Pons (tissue), 1 donor: ENCODE results near the gene METTL24.

Experiments
- DNase-seq: peaks from one replicate; pipeline ENCODE4 v3.0.0-alpha.2; 2016; ENCODE audit warnings: low spot score

METTL24 gene, protein sequence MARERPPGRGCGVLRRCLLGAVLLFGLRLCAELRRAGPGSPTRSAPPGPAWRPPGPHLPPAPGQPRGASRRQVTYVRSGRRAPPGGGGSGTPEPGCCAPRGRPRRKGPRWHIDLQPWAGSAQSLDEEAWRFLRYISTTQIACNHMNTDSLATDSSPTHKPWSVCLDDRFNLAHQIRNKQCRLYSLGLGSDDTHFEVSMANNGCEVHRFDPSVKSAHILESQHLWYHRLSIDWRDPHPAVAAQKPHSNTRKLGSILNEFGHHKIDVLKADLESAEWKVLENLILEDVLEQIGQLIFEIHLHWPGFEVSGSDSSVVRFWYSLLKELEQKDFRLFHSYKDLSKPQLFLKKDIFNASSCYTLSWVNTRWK

GRCh38 chr6:110357664-110358552, at the start of gene METTL24:
Gene METTL24 (minus strand): TSS chr6:110358349. CDS start chr6:110358272, 77 bp downstream.
- DNase-seq = no peak

DNA sequence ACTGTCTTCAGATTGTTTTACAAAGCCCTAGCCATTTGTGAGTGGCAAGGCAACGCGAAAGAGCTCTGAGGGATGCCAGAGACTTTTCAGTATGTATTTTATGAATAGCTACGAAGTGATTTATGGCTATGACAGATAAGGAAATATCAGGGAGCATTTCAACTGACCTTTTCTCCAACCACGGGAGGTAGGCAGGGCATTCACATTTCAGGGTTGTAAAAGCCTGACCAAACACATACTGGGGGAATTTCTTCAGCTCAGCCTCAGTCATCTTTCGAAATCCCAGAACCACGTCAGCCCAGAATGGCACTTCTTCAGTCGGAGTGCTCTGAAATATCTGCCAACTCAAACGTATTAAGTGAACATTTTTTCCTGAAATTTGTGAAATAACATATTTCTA, 46.5 kb upstream of the METTL24 start:
- no peak for DNase-seq

- no peak for DNase-seq
Measured at GRCh38 chr6:110401585-110402176, 43.5 kb upstream of the METTL24 start.

DNA sequence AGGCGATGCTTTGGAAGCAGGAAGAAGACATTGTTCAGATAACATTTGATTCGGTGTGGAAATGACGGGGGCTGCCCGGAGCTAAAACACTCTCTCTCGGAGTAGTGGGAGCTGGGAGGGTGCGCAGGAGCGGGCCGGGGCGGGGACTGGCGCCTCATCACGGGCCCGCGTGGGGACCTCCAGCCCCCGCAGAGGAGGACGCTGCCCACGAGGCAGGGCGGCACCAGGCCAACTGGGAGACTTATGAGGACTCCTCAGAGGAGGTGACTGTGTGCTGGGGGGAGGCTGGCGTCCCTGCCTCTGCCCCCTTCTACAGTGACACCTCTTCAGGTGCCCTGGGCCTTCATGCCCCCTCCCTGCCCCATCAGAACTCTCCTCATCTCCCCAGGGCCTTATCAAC, 42.1 kb upstream of the METTL24 start:
- no peak for DNase-seq

DNA sequence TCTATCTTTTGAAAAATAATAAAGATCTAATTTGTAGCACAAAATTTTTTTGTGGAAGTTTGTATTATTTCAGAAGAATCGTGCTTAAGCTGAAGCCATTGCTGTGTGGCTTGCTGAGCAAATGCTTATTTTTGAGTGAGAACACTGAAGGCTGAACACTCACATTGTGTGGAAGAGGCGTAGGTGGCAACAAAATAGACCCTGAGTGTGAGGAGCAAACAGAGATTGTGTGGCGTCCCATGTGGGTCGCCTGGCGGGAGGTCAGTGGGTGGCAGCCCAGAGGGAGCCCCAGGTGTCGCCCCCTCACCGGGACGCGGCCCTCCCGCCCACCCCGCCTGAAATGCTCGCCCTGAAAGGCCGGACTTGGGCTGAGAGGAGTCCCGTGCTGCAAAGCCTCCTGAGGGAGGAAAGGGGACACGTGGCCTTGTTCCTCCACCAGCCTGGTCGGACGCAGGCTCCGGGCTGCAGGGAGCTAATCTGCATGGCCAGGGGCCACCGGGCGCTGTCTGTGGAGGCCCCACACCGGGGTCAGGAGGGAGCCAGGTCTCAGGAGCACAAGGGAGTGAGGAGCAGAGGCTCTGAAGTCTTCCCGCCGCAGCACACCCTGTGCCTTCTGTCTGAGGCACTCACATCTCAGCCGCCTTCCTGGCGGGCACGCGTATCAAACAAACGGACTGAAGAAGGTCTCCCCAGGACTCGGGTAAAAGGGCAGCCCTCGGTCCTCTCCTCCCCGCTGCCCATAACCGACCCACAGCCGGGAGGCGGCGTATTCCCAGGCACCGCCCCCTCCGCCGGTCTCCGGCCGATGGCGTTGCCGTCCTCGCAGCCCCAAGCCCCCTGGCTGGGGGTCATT, 41.3 kb upstream of the METTL24 start:
- no peak for DNase-seq

DNA sequence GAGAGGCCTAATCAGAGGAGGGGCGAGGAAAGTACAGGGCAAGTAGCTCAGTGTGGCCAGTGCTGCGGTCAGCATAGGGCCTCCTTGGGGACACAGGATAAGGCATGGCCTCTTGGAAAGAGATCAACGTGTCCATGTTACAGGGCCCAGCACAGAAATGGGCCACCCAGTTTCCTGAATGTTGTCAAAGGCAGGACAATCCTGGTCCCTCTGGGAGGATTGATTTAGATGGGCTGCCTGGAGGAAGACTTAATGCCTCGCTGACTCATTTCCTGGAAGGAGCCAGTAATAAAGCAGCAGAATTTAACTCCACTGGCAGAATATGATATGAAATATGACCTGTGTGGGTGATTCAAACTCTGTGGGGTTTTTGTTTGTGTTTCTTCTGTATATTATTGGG, 40.6 kb upstream of the METTL24 start:
- DNase-seq = no peak

DNA sequence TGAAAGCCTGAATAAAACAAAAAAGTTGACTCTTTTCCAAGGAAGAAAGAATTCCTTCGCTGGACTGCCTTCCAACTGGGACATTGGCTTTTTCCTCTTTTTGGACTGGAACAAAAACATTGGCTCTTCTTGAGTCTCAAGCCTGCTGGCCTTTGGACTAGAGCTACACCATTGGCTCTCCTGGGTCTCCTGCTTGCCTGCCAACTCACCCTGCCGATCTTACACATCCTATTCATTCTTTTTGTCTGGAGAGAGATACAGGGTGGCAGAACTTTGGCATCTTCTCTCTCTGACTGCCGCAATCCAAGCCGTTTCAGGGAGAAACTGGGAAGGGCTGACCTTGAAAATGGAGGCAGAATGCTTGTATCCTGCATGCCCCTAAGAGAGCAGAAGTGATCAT, 37.1 kb upstream of the METTL24 start:
- peak; percentile 42 for DNase-seq

DNA sequence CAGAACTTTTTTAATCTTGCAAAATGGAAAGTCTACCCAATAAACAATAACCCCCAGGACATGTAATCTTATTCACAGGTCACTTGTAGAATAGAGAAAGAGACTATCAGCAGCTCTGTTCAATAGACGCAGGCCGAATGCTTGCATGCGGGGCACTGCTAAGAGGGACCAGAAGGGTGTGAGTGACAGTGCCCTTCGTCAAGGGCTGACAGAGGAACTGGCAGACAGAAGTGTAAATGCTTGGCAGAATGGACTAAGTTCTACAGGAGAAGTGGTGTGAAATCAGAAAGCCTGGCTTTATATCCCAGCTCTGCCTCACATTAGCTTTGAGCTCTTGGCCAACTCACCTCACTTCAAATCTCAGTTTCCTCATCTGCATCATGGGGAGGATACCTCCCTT, 36.3 kb upstream of the METTL24 start:
- no peak for DNase-seq

GRCh38 chr6:110392727-110393126, 34.6 kb upstream of the METTL24 start:
- no peak for DNase-seq

GRCh38 chr6:110390404-110390803, 32.3 kb upstream of the METTL24 start:
- no peak for DNase-seq

DNA sequence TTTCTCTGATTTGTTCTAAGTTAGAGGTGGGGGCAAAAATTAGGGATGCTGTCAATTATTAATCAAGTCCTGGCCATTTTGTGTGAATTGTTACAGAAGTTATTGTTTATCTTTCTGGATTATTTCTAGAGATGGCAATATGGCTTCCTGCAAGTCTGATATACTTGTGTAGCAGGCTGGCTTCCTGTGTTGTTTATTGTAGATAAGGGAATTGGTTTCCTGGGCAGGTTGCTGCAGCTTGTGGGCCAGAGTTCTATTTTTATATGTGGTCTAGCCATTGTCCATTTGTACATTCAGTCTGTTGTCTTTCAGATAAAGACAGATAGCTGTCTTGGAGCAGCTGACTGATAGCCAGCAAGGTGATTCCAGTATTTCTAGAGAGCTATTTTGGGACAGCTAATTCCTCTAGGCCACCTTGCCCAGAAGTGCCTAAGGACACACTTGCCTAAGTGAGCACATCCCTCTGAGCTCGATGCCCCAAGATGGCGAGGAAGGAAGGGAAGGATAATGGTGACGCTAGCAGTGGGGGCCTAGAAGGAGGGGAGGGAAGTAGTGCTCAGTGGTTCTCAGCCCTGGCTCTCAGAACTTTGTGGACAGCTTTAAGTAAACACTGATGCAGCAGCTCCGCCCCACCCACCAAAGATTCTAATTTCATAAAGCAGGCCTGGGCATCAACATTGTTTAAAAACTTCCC, 31.7 kb upstream of the METTL24 start:
- no peak for DNase-seq

DNA sequence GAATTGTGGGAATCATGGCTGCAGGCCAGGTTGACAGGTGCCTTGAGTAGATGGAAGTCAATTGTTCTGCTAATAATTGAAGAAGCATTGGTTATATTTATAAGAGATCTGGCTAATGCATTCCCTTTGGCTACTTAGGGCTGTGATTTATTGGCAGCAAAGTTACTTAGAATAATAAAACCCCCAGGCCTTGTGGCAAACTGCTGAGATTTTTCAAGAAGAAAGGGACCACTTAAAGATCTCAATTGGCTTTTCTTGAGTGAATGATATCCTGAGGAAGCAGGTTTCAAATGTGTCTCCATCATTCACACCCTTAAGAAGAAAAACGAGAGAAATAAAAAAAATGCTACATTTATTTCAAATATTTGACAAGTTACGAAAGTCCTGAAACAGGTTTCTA, 29.8 kb upstream of the METTL24 start:
- DNase-seq = no peak

- DNase-seq = no peak
Measured at GRCh38 chr6:110385458-110385863, 27.3 kb upstream of the METTL24 start.

- DNase-seq = no peak
Measured at GRCh38 chr6:110378552-110378951, 20.4 kb upstream of the METTL24 start.

DNA sequence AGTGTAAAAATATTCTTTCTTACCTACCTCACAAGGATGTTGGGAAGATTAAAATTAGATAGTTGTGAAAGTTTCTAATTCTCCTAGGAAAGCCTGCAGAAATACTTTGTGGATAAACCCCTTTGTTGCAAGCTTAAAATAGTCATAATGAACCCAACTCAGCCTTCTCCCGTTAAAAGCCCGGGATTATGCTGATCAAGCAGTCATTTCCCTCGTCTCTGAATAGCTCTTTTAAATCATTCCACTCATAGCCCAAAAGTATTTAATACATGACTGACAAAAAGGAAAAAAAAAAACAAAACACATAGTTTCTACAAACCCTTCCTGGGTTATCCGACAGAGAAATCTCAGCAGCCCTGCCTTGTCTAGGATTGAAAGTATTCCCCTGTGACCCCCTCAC, 10.9 kb upstream of the METTL24 start:
- DNase-seq = no peak

DNA sequence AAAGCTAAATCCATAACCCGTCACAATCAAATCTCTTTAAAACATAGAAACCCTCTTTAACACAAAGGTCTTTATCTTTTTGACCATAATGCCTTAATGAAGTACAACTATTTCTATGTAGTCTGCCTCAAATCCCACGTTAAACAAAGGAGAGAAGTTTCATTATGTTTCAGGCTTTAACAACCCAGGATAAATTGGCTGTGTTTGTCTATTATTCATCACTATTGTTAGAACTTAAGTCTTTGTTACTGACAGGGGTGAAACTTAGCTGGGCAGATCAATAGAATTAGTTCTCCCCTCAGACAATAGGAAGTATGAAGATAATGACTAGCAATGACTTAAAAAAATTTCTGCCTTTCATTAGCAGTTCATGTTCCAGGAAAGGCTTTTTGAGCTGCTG, 10.1 kb upstream of the METTL24 start:
- DNase-seq = no peak

GRCh38 chr6:110367825-110368224, 9.7 kb upstream of the METTL24 start:
- no peak for DNase-seq

- DNase-seq = no peak
Measured at GRCh38 chr6:110366975-110367374, 8.8 kb upstream of the METTL24 start.

DNA sequence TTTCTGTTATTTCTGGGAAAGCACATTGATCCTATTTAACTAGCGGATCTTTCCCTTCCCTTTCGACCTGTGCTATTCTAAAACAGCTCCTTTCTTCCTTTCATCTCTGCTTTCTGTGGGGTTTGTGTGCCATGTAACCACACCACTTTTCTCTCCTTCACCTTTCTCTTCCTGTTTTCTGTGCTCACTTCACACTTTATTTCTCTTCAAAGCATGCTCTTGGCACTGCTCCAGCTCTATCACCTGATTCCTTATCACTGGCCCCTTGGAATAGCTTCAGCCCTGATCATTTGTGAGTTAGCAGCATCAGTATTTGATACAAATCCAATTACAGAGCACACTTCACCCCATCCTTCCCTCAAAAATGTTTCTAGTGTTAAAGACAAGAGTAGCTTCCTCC, 8.1 kb upstream of the METTL24 start:
- no peak for DNase-seq

- no peak for DNase-seq
Measured at GRCh38 chr6:110364364-110365105, 6.4 kb upstream of the METTL24 start.

- DNase-seq = no peak
Measured at GRCh38 chr6:110363748-110364147, 5.6 kb upstream of the METTL24 start.
